Inflammatory macrophage treated with lipopolysaccharide for 4 hours (primary cell): Measurements from ENCODE around the gene SEPTIN7.

Experiments used
- DNase-seq: peaks from one replicate; pipeline ENCODE4 v3.0.0-alpha.2; 2020

Gene SEPTIN7

GRCh38 chr7:35839860-35840854, 39.3 kb downstream of the SEPTIN7 start:
- DNase-seq, result no peak

- no peak for DNase-seq
These were observed 46.1 kb downstream of the SEPTIN7 start for GRCh38 chr7:35846816-35847412.

- DNase-seq, result no peak
These were observed 47.9 kb downstream of the SEPTIN7 start for GRCh38 chr7:35848725-35849124.

DNA sequence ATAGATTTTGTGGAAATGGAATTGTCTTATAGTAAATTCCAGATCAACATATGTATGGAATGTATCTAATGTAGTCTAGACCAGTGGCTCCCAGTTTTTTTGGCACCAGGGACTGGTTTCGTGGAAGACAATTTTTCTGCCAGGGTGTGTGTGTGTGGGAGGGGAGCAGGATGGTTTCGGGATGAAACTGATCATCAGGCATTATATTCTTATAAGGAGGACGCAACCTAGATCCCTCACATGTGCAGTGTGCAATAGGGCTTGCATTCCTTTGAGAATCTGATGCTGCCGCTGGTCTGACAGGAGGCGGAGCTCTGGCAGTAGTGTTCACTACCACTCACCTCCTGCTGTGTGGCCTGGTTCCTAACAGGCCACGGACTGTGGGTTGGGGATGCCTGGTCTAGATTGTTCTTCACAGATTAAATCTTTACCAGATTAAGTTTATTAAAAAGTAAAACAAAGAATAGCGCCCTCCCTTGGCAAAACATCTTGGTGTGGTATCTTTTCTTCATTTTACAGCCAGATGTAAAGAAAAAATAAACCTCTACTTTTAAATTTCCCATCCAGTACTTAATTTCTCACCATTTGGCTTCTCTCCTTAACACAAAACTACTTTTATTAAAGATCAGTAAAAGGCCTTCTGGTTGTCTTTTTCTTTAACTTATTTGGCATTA, 48.4 kb downstream of the SEPTIN7 start:
- DNase-seq, result no peak

DNA sequence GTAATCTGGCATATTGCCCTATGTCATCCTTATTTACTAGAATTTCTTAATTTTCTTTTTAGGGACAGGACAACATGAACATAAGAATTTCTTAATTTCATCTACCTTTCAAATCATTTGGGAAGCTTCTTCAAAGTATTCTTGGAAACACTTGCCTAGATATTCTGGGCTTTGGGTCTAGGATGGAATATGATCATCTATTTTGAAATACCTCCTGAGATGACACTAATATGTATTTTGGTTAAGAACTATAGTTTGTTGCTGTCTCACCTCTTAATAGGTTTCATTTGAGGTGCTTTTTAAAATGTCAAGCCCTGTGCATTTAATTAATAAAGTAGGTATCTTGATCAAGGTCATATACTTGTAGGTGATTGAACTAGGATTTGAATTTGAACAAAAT, 49.1 kb downstream of the SEPTIN7 start:
- no peak for DNase-seq
